Putamen (tissue), 1 donor: ENCODE data around the gene MT1G.
"Not testable (repeated sequence)": the region's sequence is repeated elsewhere in the genome, so short reads cannot be mapped to it uniquely, and the experiment has no call there.

ENCODE experiments used
- DNase-seq: peaks from one replicate; pipeline ENCODE4 v3.0.0-alpha.2; 2016; ENCODE audit warnings: low spot score

Gene MT1G

GRCh38 chr16:56665286-56666261, 2.3 kb downstream of the MT1G start:
- not testable (repeated sequence) for DNase-seq

DNA sequence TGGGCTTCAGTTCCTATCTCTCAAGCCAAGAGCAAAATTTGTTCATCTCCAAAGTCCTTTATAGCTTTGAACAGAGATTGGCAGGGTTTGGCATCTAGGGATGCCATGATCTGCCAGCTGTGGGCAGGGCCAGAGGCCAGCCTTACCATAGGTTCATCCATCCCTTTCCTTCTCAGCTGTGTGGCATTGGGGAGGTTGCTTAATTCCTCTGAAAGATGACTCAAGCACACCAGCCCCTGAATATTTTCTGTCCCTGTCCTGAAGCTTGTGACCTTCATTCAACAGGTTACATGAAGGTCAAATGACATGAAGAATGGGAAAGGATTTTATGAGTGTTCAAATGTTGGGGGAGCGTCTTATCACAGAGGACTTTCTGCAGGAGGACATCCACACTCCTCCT, 3.4 kb downstream of the MT1G start:
- no peak for DNase-seq

- DNase-seq = no peak
These were observed 5.2 kb downstream of the MT1G start for GRCh38 chr16:56662357-56663354.

DNA sequence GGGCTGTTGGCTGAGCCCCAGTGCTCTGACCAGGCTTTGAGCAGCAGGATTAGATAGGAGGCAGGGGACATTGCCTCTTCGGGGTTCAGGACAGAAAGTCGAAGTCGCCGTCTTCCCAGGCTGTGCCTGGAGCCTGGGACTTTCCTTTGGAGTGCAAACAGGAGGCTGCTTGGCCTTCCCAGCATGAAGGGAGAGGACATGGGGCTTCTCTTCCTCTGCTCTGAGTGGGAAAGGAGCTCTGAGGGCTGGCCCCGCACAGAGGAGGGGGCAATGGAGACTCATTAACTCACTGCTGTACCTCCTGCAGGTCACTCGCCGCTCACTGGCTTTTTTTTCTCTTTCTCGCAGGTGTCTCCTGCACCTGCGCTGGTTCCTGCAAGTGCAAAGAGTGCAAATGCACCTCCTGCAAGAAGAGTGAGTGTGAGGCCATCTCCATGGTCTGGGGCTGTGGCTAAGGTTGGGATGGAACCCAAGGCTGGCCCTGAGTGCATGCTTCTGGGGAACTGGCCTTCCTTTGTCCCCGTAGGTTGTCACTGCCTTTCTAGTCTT, 9.5 kb downstream of the MT1G start:
- DNase-seq = no peak

DNA sequence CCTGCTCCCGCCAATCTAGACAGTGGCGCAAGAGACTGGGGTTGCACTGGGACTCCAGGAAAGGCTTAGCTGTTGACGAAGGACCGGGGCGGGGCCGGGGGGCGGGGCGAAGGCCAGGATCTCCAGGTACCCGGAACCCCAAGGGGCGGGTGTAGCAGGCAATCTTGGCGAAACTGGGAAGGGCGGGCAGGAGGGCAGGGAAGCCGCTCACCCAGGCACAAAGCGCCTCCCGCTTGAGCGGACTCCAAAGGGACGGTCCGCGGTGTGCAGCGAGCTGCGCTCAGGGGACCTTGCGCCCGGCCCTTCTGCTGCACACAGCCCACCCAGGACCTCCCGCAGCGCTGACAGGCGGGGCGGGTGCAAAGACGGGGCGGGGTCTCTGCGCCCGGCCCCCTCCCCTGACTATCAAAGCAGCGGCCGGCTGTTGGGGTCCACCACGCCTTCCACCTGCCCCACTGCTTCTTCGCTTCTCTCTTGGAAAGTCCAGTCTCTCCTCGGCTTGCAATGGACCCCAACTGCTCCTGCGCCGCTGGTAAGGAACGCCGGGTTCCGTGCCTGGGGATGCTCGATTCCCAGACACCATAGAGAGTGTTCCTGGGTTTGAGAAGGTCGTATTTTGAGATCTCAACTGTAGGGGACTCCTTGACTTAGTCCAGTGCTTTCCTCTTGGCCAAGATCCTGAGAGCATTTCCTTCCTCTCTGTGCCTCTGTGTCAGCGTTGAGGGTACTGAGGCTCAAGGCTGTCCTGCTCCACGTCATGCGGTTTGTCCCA, 10.1 kb downstream of the MT1G start, which contains the start of gene MT1F:
Gene MT1F (plus strand): TSS at position 405 of the 772 bp plus-strand sequence. CDS start 100 bp downstream, at position 505.
- no peak for DNase-seq

GRCh38 chr16:56653218-56653617, 14.6 kb downstream of the MT1G start:
- DNase-seq = no peak

- DNase-seq = no peak
These were observed 15.3 kb downstream of the MT1G start for GRCh38 chr16:56652600-56652999.

GRCh38 chr16:56651586-56651985, 16.3 kb downstream of the MT1G start, which contains the start of gene MT1B:
MT1B (plus strand) TSS chr16:56651886; CDS start chr16:56651954, 68 bp downstream.
- no peak for DNase-seq

- no peak for DNase-seq
These were observed 18.0 kb downstream of the MT1G start for GRCh38 chr16:56649820-56650219.

DNA sequence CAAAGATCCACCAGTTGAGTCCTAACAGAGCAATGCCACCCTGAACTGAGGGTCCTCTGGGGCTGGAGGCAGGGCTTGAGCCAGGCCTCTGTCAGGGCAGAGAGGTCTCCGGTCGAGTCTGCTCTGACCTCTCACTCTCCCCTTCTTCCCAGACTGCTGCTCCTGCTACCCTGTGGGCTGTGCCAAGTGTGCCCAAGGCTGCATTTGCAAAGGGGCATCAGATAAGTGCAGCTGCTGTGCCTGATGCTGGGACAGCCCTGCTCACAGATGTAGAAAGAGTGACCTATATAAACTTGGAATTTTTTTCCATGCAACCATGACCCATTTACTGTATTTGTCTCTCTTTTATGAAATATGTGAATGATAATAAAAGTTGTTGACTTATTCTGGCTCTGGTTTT, 18.6 kb downstream of the MT1G start:
- no peak for DNase-seq

GRCh38 chr16:56647641-56648431, 20.0 kb downstream of the MT1G start:
- no peak for DNase-seq

- DNase-seq = no peak
These were observed 22.0 kb downstream of the MT1G start for GRCh38 chr16:56645838-56646237.

DNA sequence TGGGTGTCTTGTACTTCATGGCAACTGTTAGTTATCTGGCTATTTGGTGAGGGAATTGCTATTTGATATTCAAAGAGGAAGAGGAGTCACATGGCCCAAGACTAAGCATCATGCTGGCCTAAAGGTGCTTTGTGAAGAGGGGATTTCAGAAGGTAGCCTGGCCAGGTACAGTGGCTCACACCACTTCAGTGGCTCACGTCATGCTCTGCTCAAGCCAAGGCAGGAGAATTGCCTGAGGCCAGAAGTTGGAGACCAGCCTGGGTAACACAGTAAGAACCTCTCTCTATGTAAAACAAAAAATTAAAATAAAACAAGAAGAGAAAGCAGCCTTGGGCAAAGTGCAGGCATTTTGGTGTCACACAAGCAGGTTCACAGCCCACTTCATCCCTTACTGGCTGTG, 22.6 kb downstream of the MT1G start:
- DNase-seq = no peak

DNA sequence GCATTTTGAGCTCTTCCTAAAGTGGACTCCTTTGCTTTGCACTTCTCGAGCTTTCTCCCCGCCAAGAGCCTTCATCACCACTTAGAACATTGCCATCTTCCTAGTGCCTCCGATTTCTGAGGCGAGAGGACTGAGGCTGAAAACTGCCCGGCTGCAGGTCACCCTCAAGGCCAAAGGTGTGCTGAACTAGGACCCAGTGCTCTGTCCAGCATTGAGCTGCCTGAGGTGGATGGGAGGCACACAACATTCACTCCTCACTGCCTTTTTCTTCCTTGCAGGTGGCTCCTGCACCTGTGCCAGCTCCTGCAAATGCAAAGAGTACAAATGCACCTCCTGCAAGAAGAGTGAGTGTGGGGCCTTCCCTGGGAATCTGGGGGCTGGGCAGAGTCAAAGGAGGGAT, 24.0 kb downstream of the MT1G start:
- no peak for DNase-seq

GRCh38 chr16:56643080-56643778, 24.6 kb downstream of the MT1G start:
- DNase-seq = no peak

GRCh38 chr16:56641166-56641565, 26.7 kb downstream of the MT1G start:
- DNase-seq = no peak

- no peak for DNase-seq
These were observed 27.8 kb downstream of the MT1G start for GRCh38 chr16:56640076-56640475.

- DNase-seq = no peak
These were observed 28.8 kb downstream of the MT1G start for GRCh38 chr16:56639045-56639444.

- DNase-seq = no peak
These were observed 29.8 kb downstream of the MT1G start, which contains the start of gene MT1A for GRCh38 chr16:56637814-56638750. MT1A (plus strand) TSS chr16:56638666; CDS start chr16:56638739, 73 bp downstream.
